ENCODE results near the gene CCDC158. TPM values are rescaled to one million over a fixed set of nuclear protein-coding genes. Genes with fewer than 3 reads are reported as not detected.

Gene CCDC158
- polyA plus RNA-seq, 3 donors: not detected

DNA sequence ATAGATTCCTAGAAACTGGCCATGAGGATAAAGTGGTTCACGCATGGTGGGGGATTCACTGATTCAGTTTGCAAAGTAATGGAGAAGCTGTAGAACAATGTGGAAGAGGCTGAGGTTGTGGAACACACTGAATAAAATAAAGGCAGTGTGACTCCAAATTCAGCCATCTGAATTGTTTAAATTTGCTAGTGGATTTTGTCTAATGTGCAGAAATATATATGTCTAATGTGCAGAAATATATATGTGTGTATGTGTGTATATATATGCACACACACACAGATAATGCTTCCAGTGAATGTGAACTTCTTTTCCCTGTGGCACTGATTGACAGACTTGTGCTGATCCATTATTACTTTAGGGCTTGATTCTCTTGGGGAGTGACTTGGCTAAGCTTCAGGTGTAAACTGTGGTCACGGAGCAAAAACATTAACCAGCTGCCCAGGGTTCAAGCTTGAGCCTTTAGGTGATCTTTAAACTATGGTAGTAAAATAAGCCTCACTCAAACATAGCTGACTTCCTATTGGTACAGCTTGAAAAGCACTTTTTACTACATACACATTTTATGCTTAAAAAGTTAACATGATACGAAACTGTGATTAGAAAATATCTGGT is 110.9 kb downstream of the CCDC158 start:
- Mint-ChIP-seq H3K27me3 (ENCODE audit: low read depth in 3 of 3) (peaks cover 0 to 1% (median 0%) of the 10 kb centered on the region in 3 donors), H3K4me3 (no peak overlapping the region), H3K27ac (no peak overlapping the region), H3K9me3 (peaks cover 0 to 6% (median 0%) of the 10 kb centered on the region in 7 donors), H3K4me1 (peaks cover 23% of the 10 kb centered on the region), H3K36me3 (peaks cover 21 to 23% of the 10 kb centered on the region in 2 donors)
- Histone ChIP-seq H3K79me2 (ENCODE audit: insufficient read depth, low read length) (peaks cover 6% of the 10 kb centered on the region), H3K9ac (ENCODE audit: insufficient read depth, low read length, poor library complexity, severe bottlenecking) (no peak overlapping the region), H3K9me3 (replicated peaks in 1 of 2; ENCODE audit: control insufficient read depth in 1 of 2, insufficient read depth in 1 of 2, low read length in 2 of 2) (peaks cover 0 to 2% of the 10 kb centered on the region in 2 donors), H4K20me1 (ENCODE audit: insufficient read depth, low read length) (no peaks in the 10 kb centered on the region), H3K4me1 (ENCODE audit: control insufficient read depth in 1 of 2, insufficient read depth in 2 of 2, low read length in 2 of 2) (peaks cover 21 to 29% of the 10 kb centered on the region in 2 donors), H3K4me2 (replicated peaks; ENCODE audit: extremely low read depth, low read length, poor library complexity, severe bottlenecking) (no peak overlapping the region), H2AFZ (ENCODE audit: insufficient read depth, low read depth, low read length, poor library complexity, severe bottlenecking) (no peak overlapping the region), H3K4me3 (replicated peaks in 1 of 3; ENCODE audit: low read depth in 2 of 3, low read length in 3 of 3) (no peak overlapping the region), H3K36me3 (replicated peaks in 1 of 2; ENCODE audit: control insufficient read depth in 1 of 2, insufficient read depth in 2 of 2, low read length in 2 of 2) (peaks cover 3 to 19% of the 10 kb centered on the region in 2 donors), H3K27me3 (ENCODE audit: control insufficient read depth in 2 of 2, insufficient read depth in 2 of 2, low read length in 2 of 2) (no peaks in the 10 kb centered on the region), H3K27ac (ENCODE audit: low read depth in 1 of 2, low read length in 2 of 2) (no peak overlapping the region)
- WGBS (ENCODE audit: insufficient coverage): 100% methylated on average over 1 of the region's 3 CpGs
- DNase-seq: no peak
- intact Hi-C loops (cut with micrococcal nuclease): loop anchor here (5.0 to 10.0 kb wide), 2 partner anchors 58 to 95 kb away; partner anchors contain the start of genes FAM47E (in 1 of the 2) and SCARB2 (in 1 of the 2)
- no peak for TF ChIP-seq CTCF (IDR thresholded peaks at IDR 0.05)

DNA sequence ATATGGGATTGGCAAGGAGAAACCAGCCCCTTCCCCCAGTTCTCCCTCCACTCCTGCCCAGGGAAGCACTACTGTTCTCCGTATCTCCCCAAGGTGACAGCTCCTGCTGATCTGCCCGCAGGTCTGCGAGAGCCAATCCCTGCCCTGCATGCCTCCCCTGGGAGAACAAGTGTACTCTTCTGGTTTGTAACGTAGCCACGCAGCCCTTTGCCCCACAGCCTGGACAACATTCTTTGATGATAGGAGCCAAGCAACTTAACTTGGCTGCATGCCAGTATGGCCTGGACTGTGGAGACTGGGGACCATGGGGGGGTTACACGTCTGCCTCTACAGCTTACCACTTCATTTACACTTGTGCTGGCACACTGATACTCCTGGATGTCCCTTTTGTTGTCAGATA is 112.4 kb downstream of the CCDC158 start:
- no peak overlapping the region for H3K4me3 Mint-ChIP-seq
- no peak overlapping the region for H3K4me3 ChIP-seq (replicated peaks in 1 of 3; ENCODE audit: low read depth in 2 of 3, low read length in 3 of 3)
- H3K36me3 Mint-ChIP-seq: peaks cover 21 to 23% of the 10 kb centered on the region in 2 donors
- H3K27me3 ChIP-seq (ENCODE audit: control insufficient read depth in 2 of 2, insufficient read depth in 2 of 2, low read length in 2 of 2): no peaks in the 10 kb centered on the region
- no peak overlapping the region for H3K4me2 ChIP-seq (replicated peaks; ENCODE audit: extremely low read depth, low read length, poor library complexity, severe bottlenecking)
- H3K9me3 Mint-ChIP-seq: no peaks in the 10 kb centered on the region
- H3K36me3 ChIP-seq (replicated peaks in 1 of 2; ENCODE audit: control insufficient read depth in 1 of 2, insufficient read depth in 2 of 2, low read length in 2 of 2): peaks cover 3 to 19% of the 10 kb centered on the region in 2 donors
- H3K4me1 Mint-ChIP-seq: peaks cover 30% of the 10 kb centered on the region
- DNase-seq: no peak
- peaks cover 28 to 39% of the 10 kb centered on the region in 2 donors for H3K4me1 ChIP-seq (ENCODE audit: control insufficient read depth in 1 of 2, insufficient read depth in 2 of 2, low read length in 2 of 2)
- H3K9me3 ChIP-seq (replicated peaks in 1 of 2; ENCODE audit: control insufficient read depth in 1 of 2, insufficient read depth in 1 of 2, low read length in 2 of 2): no peaks in the 10 kb centered on the region
- peaks cover 6% of the 10 kb centered on the region for H3K79me2 ChIP-seq (ENCODE audit: insufficient read depth, low read length)
- intact Hi-C loops (cut with micrococcal nuclease): loop anchor here (5.0 to 10.0 kb wide), 2 partner anchors 56 to 94 kb away; partner anchors contain the start of genes FAM47E (in 1 of the 2) and SCARB2 (in 1 of the 2)
- H3K27ac Mint-ChIP-seq: no peak overlapping the region
- H2AFZ ChIP-seq (ENCODE audit: insufficient read depth, low read depth, low read length, poor library complexity, severe bottlenecking): no peak overlapping the region
- H3K27ac ChIP-seq (ENCODE audit: low read depth in 1 of 2, low read length in 2 of 2): no peak overlapping the region
- WGBS (ENCODE audit: insufficient coverage): 100% methylated on average over 5 of the region's 6 CpGs
- no peak overlapping the region for H3K9ac ChIP-seq (ENCODE audit: insufficient read depth, low read length, poor library complexity, severe bottlenecking)
- TF ChIP-seq CTCF (IDR thresholded peaks at IDR 0.05): no peak
- H3K27me3 Mint-ChIP-seq (ENCODE audit: low read depth in 3 of 3): peaks cover 0 to 1% (median 0%) of the 10 kb centered on the region in 3 donors
- H4K20me1 ChIP-seq (ENCODE audit: insufficient read depth, low read length): no peaks in the 10 kb centered on the region
